GM19467 (cell line): Measurements from ENCODE around the gene MOCOS.
A peak's percentile ranks its signal among the peaks of the same experiment; 100 is the strongest.

Source experiments
- ATAC-seq: cut with Tn5 transposase; IDR thresholded peaks from one replicate; pipeline ENCODE4 v1.9.1; 2021; ENCODE audit warnings: mild to moderate bottlenecking, moderate library complexity; ENCODE audit not compliant: unreplicated experiment

The MOCOS gene

DNA sequence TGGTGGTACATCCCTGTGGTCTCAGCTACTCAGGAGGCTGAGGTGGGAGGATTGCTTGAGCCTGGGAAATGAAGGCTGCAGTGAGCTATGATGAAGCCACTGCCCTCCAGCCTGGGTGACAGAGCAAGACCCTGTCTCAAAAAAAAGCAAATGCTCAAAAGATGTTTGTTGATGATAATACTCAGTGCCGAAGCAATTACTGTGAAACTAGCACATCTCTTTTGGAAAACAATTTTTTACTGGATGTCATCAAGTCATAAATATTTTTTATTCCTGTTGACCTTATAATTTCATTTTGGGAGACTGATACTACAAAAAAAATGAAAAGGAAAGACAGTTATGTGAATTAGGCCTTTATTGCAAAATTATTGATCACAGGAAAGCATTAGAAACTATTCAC lies 75.7 kb downstream of the MOCOS start:
- ATAC-seq, result no peak

DNA sequence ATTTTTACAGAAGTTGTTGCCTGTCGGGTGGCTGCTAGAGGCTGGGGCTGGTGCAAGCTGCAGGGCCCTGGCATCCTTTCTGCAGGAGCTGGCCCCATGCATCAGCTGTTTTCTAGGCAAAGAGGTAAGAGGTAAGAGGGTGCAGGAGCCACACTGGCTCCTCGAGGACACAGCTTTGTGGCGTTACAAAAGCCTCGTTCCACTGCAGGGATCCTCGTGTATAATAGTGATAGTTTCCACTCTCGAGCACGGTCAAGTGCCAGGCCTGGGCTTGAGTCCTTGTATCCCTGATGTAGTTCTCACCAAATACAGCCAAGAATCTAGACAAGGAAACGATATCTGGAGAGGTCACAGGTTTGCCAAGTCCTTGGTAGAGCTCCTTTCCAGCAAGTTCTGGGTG lies 77.0 kb downstream of the MOCOS start:
- no peak for ATAC-seq

DNA sequence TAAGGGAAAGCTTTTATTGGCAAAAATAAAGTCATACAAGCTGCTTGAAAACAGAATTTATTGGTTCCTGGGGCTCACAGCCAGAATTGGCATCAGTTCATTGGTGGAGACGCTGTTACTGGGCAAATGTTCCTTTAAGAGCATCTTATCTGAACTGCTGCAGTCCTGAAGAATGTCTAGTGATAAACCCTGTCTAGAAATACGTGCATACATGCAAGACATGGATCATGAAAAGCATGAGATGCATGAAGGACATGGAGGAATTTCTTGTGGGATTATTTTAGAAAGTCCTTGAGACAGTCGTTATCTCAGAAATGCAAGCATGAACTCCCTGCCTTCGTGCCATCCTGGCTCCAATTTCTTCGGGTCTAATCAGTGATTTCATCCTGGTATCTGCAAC lies 77.7 kb downstream of the MOCOS start:
- no peak for ATAC-seq

DNA sequence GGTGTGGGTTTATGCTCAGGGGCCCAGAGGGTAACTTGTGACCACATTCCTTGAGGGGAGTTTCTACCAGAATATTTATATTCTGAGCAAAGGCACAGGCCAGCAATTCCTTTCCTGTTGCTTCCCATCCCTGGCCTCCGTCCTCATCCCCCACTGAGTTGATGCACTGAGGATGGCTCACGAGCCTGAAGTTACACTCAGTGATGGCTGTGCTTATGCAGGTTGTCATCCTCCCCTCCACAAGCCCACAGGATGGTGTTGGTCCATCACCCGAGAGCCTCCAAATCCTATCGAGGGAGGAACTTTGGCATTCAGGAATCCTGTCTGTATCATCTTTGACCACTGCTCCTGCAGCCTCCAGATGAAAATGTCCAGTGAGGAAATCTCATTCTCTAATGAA lies 81.9 kb downstream of the MOCOS start:
- no peak for ATAC-seq

DNA sequence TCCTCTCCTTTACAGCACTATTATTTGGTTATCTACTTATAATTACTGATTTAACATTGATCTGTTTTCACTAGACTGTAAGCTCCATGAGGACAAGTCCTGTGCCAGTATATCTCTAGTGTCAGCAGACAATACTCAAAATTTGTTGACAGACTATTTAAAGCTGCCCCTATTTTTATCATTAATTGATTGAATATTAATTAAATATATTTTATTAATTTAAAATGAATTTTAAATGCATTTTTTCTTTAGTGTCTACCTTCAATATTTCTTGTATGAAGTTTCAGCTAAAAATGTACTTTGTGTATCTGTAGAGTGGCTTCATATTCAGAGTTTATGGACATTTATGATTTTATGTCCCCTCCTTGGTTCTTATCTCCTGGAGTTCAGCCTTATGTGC lies 83.9 kb downstream of the MOCOS start:
- ATAC-seq, result no peak

DNA sequence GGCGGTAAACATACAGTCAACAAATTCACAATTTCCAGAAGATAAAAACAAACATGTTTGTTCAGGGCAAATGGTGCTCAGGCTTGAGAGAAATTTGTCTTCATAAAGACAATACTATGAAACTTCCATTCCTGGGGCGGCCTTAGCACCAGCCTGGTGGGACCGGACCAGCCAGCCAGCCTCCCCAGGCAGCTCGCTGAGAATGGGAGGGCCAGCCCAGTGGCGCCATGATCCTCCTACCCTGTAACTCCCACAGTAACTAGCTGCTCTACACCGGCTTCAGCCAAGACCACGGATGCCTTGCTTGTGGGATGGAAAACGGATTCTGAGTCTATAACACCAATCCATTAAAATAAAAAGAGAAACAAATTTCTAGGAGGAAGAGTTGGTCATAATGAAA lies 86.0 kb downstream of the MOCOS start:
- ATAC-seq, result no peak

DNA sequence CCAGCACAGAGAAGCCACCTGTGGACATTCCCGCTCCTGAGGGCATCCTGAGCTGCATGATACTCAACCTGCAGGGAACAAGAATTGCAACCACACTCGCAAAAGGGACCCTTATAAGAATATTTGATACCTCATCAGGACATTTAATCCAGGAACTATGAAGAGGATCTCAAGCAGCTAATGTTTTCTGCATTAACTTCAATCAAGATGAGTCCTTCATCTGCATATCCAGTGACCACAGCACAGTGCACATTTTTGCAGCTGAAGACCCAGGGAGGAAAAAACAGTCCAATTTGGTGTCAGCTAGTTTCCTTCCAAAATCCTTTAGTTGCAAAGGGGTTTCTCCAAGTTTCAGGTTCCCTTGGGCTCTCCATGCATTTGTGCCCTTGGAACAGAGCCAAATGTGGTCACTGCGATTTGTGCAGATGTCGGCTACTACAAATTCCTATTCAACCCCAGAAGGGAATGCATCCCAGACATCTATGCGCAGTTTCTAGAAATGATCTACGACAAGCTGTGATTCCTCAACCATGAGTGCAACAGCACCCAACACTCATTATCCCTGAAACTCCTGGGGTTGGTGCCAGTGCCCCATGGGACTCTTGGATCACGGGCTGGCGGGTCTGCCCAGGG lies 86.9 kb downstream of the MOCOS start:
- ATAC-seq, result no peak

DNA sequence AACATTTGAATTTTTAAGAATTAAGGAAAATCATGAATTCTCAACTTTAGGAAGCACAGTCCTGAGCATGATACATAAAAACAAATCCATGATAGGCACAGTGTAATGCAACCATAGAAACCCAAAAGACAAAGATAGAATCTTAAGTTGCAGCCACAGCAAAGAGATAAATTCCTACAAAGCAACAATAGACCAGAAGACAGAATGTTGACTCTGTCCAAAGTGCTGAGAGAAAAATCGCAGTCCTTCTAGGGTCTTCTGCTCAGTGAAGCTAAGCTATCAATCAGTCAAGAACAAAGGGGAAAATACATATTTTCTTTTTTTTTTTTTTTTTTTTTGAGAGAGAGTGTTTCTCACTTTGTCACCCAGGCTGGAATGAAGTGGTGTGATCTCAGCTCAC lies 88.3 kb downstream of the MOCOS start:
- no peak for ATAC-seq

DNA sequence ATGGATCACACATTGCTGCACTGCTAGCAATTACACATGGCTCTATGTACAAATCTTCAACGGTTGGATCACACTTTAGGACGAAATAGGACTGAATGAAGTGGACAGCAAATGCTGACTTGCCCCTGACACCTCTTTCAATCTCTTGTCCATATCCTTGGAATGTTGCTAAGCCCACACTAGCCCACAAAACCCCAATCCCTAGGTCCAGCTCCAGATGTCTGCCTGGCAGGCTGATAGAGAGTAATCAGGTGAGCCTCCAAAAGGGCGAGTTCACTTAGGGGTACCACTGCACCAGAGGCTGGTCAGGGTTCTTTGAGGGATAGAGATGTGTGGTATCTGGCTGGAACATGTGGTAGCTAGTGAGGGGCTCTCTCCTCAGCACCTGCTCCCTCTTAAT lies 91.7 kb downstream of the MOCOS start:
- no peak for ATAC-seq

DNA sequence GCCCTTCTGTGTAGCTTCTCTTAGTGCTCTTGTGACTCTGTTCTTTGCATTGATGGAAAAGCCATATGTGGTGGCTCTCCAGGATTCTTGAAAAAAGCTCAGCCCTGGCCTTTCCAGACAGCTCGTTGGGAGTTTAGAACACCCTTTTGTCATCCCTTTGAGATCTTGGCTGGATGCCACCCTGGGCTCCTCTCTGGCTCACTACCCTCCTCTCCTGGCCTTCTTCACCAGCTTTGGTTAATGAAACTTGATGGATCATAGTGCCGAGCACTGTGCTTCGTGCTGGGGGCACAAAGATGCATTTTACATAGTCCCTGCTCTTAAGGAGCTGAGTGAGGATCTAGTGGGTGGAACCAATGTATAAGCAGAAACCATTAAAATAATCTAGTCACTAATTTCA lies 94.6 kb downstream of the MOCOS start:
- no peak for ATAC-seq

DNA sequence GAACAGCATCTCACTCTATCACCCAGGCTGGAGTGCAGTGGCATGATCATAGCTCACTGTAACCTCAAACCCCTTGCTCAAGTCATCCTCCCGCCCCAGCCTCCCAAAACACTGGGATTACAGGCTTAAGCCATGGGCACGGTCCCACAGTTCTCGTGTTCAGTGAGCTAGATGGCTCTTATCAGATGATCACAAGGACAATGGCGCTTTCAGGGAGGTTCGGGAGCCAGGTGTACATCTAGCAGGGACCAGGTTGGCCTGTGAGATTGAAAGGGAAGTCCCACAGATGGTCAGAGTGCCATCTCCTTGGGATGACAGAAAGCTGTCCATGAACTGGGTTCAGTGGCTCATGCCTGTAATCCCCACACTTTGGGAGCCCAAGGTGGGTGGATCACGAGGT lies 96.2 kb downstream of the MOCOS start:
- no peak for ATAC-seq

DNA sequence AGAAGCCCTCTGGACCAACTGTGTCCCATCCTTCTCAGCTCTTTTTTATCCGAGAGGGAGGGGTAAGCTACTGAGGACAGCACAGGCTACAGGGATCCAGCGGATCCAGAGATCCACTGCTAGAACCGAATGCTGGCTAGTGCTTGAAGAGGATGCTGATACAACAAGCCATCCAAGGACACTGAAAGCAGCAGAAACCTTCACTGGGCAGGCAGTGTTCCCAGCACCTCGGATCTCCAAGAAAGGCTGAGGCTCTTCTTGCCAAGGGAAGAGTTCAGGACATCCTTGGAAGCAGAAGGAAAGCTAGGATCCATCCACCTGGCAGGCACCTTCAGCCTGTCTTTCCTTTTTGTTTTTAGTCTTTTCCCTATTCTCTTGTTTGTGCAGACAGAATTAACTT lies 97.0 kb downstream of the MOCOS start:
- no peak for ATAC-seq

DNA sequence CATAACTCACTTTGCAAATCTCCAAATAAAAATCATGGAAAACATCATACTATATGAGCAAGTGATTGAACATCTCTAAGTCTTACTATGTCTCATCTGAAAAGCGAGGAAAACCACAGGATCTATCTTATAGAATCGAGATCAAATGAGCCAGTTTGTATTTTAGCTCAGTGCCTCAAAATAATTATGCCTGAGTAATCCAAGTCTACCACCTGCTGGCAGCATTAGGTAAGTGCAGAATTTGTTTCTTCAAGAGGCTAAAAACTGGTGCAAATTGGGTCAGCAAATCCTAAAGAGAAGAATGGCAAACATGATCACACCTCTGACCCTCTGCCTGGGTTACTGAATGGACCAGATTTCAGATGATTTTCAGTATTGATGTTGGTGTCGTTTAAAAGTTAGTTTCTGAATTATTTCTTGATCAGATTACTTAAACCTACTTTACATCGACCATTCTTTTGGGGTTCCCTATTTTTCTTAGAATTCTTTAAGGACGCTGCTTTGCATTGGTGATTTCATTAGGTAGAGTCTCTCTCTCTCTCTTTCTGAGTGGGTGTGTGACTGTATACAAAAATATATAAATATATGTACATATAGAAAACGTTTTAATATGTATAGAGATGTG lies 97.5 kb downstream of the MOCOS start:
- no peak for ATAC-seq

DNA sequence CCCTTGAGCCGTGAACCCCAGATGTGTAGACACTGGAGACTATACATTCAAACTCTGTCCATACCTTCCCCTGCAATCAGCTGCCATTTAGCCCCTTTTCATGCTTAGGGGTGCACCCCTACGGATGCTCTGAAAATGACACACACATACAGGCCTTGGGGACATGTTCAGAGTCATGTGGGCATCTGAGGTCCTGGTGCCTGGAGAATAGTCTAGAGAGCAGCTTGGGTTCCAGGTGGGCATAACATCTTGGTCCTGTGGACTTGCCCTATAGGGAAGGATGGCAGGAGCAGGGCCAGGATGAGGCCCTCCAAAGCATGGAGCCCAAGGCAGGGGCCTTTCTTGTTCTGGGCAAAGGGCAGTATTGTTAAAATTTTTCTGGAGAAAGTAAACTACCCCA lies 100.4 kb downstream of the MOCOS start:
- no peak for ATAC-seq

DNA sequence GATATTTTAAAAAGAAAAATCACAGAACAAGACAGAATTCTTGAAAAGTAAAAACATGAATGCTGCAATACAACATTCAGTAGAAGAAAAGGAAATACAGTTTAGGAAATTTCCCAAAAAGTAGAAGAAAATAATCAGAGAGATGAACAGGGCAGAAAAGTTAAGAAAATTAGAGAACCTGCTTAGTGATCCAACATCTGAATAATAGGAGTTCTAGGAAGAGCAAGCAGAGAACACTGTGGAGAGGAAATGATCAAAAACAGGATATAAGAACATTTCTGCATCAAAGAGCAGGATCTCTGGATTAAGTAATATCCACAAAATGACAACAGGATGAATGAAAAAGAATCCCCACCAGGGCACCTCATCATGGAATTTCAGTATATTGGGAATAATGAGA lies 101.4 kb downstream of the MOCOS start:
- no peak for ATAC-seq

DNA sequence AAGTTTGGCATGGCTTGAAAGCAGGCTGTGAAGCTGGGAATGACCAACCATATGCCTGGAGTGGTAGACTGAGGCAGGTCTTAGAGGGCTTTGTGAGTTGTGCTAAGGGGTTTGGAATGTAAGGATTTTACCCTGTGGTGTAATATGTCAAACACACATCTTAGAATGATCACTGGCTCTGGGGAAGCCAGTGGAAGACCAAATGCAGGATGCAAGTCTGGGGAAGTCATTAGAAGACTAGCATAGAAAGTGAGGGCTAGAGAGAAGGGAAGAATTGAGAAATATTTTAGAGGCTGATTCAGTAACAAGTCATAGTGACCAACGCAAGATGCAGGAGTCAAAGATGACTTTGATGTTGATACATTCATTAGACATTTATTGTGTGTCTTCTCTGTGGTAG lies 106.7 kb downstream of the MOCOS start:
- ATAC-seq, result no peak

DNA sequence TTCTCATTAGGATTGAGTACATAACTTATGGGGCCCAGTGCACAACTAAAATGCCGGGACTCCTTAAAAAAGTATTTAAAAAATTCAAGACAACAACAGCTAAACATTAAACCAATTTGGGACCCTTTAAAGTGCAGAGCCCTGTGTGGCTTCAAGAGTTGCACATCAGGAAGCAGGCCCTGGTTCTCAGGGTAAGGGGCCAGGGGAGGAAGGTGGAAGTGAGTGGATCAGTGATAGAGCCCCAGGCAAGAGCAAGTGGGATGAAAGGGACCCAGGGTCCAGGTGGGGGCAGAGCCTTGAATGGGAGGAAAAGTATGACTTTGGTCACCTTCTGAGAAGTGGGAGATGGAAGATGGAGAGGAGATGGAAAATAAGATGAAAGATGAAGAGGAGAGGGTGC lies 107.9 kb downstream of the MOCOS start:
- no peak for ATAC-seq

DNA sequence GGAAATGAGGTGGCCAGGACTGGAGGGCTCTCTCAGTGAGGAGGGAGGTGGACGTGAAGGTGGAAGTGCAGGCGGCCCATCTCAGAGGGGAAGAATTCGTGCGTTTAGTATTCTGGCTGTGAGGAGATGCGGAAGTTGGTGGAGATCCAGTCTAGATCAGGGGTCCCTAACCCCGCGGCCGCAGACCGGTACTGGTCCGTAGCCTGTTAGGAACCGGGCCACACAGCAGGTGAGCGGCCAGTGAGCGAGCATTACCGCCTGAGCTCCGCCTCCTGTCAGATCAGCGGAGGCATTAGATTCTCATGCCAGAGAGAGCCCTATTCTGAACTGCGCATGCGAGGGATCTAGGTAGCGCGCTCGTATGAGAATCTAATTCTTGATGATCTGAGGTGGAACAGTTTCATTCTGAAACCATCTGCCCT lies 108.6 kb downstream of the MOCOS start:
- ATAC-seq, result no peak

DNA sequence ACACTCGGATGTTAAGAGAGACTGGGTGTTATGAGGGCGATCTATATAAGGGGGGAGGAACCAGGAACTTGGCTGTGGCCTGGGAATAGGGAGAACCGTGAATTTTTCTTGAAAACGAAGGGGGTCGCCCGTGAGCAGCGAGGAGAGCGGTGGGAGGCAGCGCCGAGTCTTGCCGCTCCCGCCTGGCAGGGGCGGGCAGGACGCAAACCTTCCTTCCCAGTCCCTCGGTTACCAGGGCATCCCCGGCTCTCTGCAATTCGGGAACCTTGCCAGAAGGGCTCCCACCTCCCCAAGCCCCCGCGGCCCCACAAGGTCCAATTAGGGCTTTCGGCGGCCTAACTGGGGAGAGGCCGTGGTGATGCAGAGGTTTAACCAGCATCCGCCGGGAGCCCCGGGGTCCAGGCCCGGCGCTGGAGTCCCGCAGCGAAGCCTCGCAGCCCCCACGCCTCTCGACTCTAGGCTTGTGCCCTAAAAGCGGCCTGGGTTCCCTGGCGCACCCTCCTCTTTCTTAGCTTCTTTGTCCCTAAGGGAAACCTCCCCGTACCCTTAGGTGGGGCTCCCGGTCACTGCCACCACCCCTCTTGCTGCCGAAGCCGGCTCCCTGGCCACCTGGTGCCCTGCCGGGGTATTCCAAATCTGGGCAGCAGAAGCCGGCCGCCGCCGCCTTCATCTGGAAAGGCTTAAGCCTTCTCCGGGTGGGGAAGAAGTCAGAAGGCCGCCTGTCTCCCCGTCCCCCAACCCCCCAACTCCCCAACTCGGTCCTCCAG lies 109.5 kb downstream of the MOCOS start:
- peak; percentile 4 for ATAC-seq

DNA sequence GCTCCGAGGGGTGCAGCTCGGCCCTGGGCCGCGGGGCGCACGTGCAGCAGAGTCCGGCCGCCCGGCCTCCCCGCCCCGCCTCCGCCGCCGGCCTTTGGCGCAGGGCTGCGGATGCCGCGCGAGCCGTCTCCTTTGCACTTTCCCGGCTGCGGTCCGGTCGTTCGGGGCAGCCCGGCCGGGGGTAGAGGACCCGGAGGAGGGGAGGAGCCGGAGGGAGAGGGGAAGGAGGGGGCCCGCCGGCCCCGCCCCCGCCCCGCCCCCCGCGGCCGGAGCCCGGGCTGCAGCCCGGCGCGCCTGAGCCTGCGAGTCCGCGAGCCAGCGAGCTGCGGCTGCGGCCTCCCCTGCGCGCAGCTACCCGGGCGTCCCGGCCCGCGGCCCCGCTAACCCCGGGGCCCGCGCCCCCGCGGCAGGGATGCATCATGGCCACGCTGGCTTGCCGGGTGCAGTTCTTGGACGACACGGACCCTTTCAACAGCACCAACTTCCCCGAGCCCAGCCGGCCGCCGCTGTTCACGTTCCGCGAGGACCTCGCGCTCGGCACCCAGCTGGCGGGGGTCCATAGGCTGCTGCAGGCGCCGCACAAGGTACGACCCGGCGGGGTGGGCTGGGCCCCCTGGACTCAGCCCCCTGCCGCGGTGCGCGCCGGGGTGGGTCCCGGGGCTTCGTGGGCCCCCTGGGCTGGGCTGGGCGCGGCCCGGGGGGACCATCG lies 110.3 kb downstream of the MOCOS start, which contains the start of gene FHOD3:
FHOD3 (plus strand) TSS at position 297 of the 709 bp plus-strand sequence; CDS start at position 420, 123 bp downstream.
- peak; percentile 60 for ATAC-seq

DNA sequence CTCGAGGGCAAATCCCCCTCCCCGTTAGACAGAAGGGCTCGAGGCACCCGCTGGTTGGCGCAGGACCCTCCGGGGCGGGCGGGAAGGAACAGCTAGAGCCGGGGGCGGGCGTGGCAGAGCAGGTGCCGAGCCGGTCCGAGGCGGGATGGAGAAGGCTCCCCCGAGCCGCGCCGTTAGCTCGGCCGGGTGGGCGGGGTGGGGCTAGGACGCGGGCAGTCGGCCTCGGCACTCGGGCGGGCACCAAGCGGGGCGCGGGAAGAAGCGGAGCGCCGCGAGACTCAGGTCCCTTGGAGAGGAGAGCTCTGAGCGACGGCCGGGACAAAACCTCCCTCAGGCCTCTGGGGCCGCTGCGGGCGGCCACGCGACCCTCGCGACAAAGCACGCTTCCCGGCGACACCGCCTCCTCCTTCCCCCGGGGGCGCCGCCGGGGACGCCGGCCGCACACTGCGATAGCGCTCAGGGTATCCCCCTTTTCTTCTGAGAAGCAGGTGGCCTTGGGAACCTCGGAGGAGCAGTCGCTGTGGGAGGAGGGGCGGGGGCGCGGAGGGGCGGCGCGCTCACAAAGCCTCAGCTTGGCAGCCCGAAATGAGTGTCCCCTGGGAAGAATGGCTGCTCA lies 110.9 kb downstream of the MOCOS start:
- no peak for ATAC-seq
